SK-N-SH (cell line): ENCODE data around the gene EPB41L4A. TPM values are rescaled to one million over a fixed set of nuclear protein-coding genes. Genes with fewer than 3 reads are reported as not detected.

ENCODE experiments used
- CTCF ChIA-PET: fragments of 300-600, 350-600 bp; formaldehyde crosslinking; extraction: SDS; loops from one replicate; lab custom pipeline; 2021; lab: Yijun Ruan, JAX
- POLR2A ChIA-PET: fragments of 350-600 bp; sonication (Branson Sonifier 250); formaldehyde crosslinking; extraction: SDS; loops from one replicate; lab custom pipeline; 2020; ENCODE audit warnings: antibody characterized with exemption, inconsistent platforms; lab: Yijun Ruan, JAX
- DNase-seq: peaks from one replicate; pipeline ENCODE4 v3.0.0; 2012
- H2AFZ ChIP-seq: fragments of 200-600 bp; sonication (generic); 2 replicates; pipeline ENCODE4 v1.8.1; 2016; ENCODE audit warnings: antibody characterized with exemption, mild to moderate bottlenecking, low read depth
- H3F3A ChIP-seq: fragments of 200-600 bp; sonication (generic); replicated peaks from 2 replicates; pipeline ENCODE3; 2016; ENCODE audit warnings: antibody characterized with exemption, mild to moderate bottlenecking; ENCODE audit not compliant: insufficient read depth
- H3K27ac ChIP-seq, 2 experiments: fragments of 200-500 bp in 1 of 2; fragments of 200-600 bp in 1 of 2; sonication (Bioruptor generic) in 1 of 2; sonication (generic), shearing (Covaris generic) in 1 of 2; 2 replicates each; pipeline versions ENCODE4 v1.5.1 to v1.6.1; 2014 to 2016; ENCODE audit warnings: low read depth in 2 of 2, inconsistent platforms in 1 of 2, low read length in 1 of 2, mild to moderate bottlenecking in 1 of 2, mixed read lengths in 1 of 2
- H3K27me3 ChIP-seq: fragments of 200-600 bp; sonication (generic), shearing (Covaris generic); 2 replicates; pipeline ENCODE4 v1.6.1; 2016; ENCODE audit warnings: mixed run types; ENCODE audit not compliant: insufficient read depth
- H3K36me3 ChIP-seq, 2 experiments: fragments of 200-500 bp in 1 of 2; fragments of 200-600 bp in 1 of 2; sonication (Bioruptor generic) in 1 of 2; sonication (generic) in 1 of 2; replicated peaks in 1 of 2; 2 replicates each; pipeline versions ENCODE3 to v1.5.1; 2014 to 2016; ENCODE audit warnings: low read length in 1 of 2, mild to moderate bottlenecking in 1 of 2; ENCODE audit not compliant: insufficient read depth in 2 of 2, control insufficient read depth in 1 of 2
- H3K4me1 ChIP-seq, 2 experiments: fragments of 200-500 bp in 1 of 2; fragments of 200-600 bp in 1 of 2; sonication (Bioruptor generic) in 1 of 2; sonication (generic), shearing (Covaris generic) in 1 of 2; 2 replicates each; pipeline versions ENCODE4 v1.5.1 to v1.6.1; 2014 to 2016; ENCODE audit warnings: low read depth in 1 of 2, low read length in 1 of 2, mixed run types in 1 of 2; ENCODE audit not compliant: insufficient read depth in 2 of 2, control insufficient read depth in 1 of 2
- H3K4me2 ChIP-seq: fragments of 200-600 bp; sonication (generic), shearing (Covaris generic); 2 replicates; pipeline ENCODE4 v1.6.1; 2017; ENCODE audit warnings: mixed run types
- H3K4me3 ChIP-seq, 2 experiments: fragments of 200-500 bp in 1 of 2; fragments of 200-600 bp in 1 of 2; sonication (Bioruptor generic) in 1 of 2; sonication (generic), shearing (Covaris generic) in 1 of 2; 2 replicates each; pipeline versions ENCODE4 v1.5.1 to v1.8.1; 2014 to 2016; ENCODE audit warnings: low read depth in 2 of 2, inconsistent platforms in 1 of 2, low read length in 1 of 2, mild to moderate bottlenecking in 1 of 2, mixed read lengths in 1 of 2, moderate library complexity in 1 of 2
- H3K79me2 ChIP-seq: fragments of 200-600 bp; sonication (generic); 2 replicates; pipeline ENCODE4 v1.8.1; 2017; ENCODE audit warnings: mild to moderate bottlenecking; ENCODE audit not compliant: insufficient read depth
- H3K9ac ChIP-seq: fragments of 200-600 bp; sonication (generic); 2 replicates; pipeline ENCODE4 v1.6.1; 2017; ENCODE audit warnings: mixed run types
- H3K9me2 ChIP-seq: fragments of 200-600 bp; sonication (generic); 2 replicates; pipeline ENCODE4 v1.6.1; 2017; ENCODE audit warnings: mixed run types
- H3K9me3 ChIP-seq: fragments of 200-600 bp; sonication (generic); 2 replicates; pipeline ENCODE4 v1.6.1; 2017; ENCODE audit warnings: mixed run types, mild to moderate bottlenecking, moderate library complexity
- H4K20me1 ChIP-seq: fragments of 200-600 bp; sonication (generic); 2 replicates; pipeline ENCODE4 v1.6.1; 2017; ENCODE audit warnings: mild to moderate bottlenecking, mixed run types; ENCODE audit not compliant: insufficient read depth
- CTCF ChIP-seq: fragments of 200-600 bp; sonication (generic); IDR thresholded peaks from 2 replicates; pipeline ENCODE4 v1.6.1; 2017; ENCODE audit warnings: antibody characterized with exemption, mild to moderate bottlenecking, moderate library complexity
- EZH2phosphoT487 ChIP-seq: fragments of 200-600 bp; sonication (generic); IDR thresholded peaks from 2 replicates; pipeline ENCODE4 v1.6.1; 2017; ENCODE audit warnings: low read depth, mixed run types, mild to moderate bottlenecking, antibody characterized with exemption, moderate library complexity, borderline replicate concordance
- FOXJ3 ChIP-seq: sonication (generic); formaldehyde crosslinking; IDR thresholded peaks from 2 replicates; pipeline ENCODE4 v1.5.1; 2020; ENCODE audit warnings: mild to moderate bottlenecking, missing genetic modification reagents
- FOXM1 ChIP-seq: IDR thresholded peaks from 2 replicates; pipeline ENCODE4 v1.4.0; 2012; ENCODE audit warnings: low read depth, mild to moderate bottlenecking
- GABPA ChIP-seq: IDR thresholded peaks from 2 replicates; pipeline ENCODE4 v1.4.0; 2012; ENCODE audit warnings: low read depth, mild to moderate bottlenecking
- GATA2 ChIP-seq: sonication (generic); formaldehyde crosslinking; IDR thresholded peaks from 2 replicates; pipeline ENCODE4 v1.5.0; 2020; ENCODE audit warnings: mild to moderate bottlenecking, missing genetic modification reagents
- MAX ChIP-seq: IDR thresholded peaks from 2 replicates; pipeline ENCODE4 v1.4.0; 2012; ENCODE audit warnings: low read depth
- MEF2A ChIP-seq: IDR thresholded peaks from 2 replicates; pipeline ENCODE4 v1.4.0; 2012; ENCODE audit warnings: low read depth, borderline replicate concordance
- NRF1 ChIP-seq: IDR thresholded peaks from 2 replicates; pipeline ENCODE4 v1.6.1; 2012; ENCODE audit warnings: low read depth, mild to moderate bottlenecking, low read length
- RAD21 ChIP-seq: IDR thresholded peaks from 2 replicates; pipeline ENCODE4 v1.6.1; 2012; ENCODE audit warnings: mild to moderate bottlenecking, low read length
- RFX5 ChIP-seq: IDR thresholded peaks from 2 replicates; pipeline ENCODE4 v1.6.1; 2012; ENCODE audit warnings: mild to moderate bottlenecking, improper control_type of control experiment, low read length
- RXRA ChIP-seq: IDR thresholded peaks from 2 replicates; pipeline ENCODE4 v1.4.0; 2012; ENCODE audit warnings: low read depth, mild to moderate bottlenecking, borderline replicate concordance
- SMC3 ChIP-seq: IDR thresholded peaks from 2 replicates; pipeline ENCODE4 v1.6.1; 2012; ENCODE audit warnings: low read depth, low read length, improper control_type of control experiment
- TAF1 ChIP-seq: IDR thresholded peaks from 2 replicates; pipeline ENCODE4 v1.6.1; 2012; ENCODE audit warnings: low read depth, mild to moderate bottlenecking, low read length, moderate library complexity, borderline replicate concordance
- TCF12 ChIP-seq: IDR thresholded peaks from 2 replicates; pipeline ENCODE4 v1.4.0; 2012
- TEAD4 ChIP-seq: IDR thresholded peaks from 2 replicates; pipeline ENCODE4 v1.4.0; 2012; ENCODE audit warnings: mild to moderate bottlenecking, borderline replicate concordance; ENCODE audit not compliant: insufficient read depth
- USF1 ChIP-seq: IDR thresholded peaks from 2 replicates; pipeline ENCODE4 v1.4.0; 2012; ENCODE audit warnings: low read depth, borderline replicate concordance
- USF2 ChIP-seq: fragments of 150-350 bp; IDR thresholded peaks from 2 replicates; pipeline ENCODE4 v1.6.1; 2017; ENCODE audit warnings: antibody characterized with exemption, low read length, low read depth, borderline replicate concordance
- YY1 ChIP-seq: IDR thresholded peaks from 2 replicates; pipeline ENCODE4 v1.4.0; 2012; ENCODE audit warnings: low read depth, mild to moderate bottlenecking
- ZBTB33 ChIP-seq: IDR thresholded peaks from 2 replicates; pipeline ENCODE4 v1.4.0; 2012; ENCODE audit warnings: low read depth, borderline replicate concordance
- WGBS: methylation state at CpG from one replicate; pipeline ENCODE4 v1.1.6; 2017; ENCODE audit warnings: low lambda C conversion rate; 5-methylcytosine and 5-hydroxymethylcytosine counted together
- polyA plus RNA-seq, 3 experiments: library from polyadenylated mRNA; depleted of rRNA; stranded (reverse); fragments of >200 nt; gene quantifications; 2 replicates each; pipeline ENCODE4 v1.2.3, GENCODE V29; 2012

Gene EPB41L4A
- polyA plus RNA-seq, 1 of the 3 experiments (the other 2 are of a cell fraction) = 0.07 TPM

GRCh38 chr5:112138526-112138925 is 280.6 kb downstream of the EPB41L4A start:
- Histone ChIP-seq H3K4me1 (peaks cover 0 to 1% of the 10 kb centered on the region in 2 experiments; a peak in 2 of 4 replicates), H3K4me2 (no peak overlapping the region), H3K9me2 (no peaks in the 10 kb centered on the region), H3K36me3 (no peaks in the 10 kb centered on the region), H3K9me3 (no peaks in the 10 kb centered on the region), H3K27me3 (no peaks in the 10 kb centered on the region), H2AFZ (no peak overlapping the region), H3K79me2 (no peaks in the 10 kb centered on the region), H3K27ac (no peak overlapping the region), H3K4me3 (no peak overlapping the region), H3K9ac (no peak overlapping the region), H3F3A (no peaks in the 10 kb centered on the region), H4K20me1 (no peaks in the 10 kb centered on the region)
- WGBS = 47% methylated on average over 2 of the region's 2 CpGs
- TF ChIP-seq FOXJ3 (CRISPR knock-in tag) (no peak), NRF1 (no peak), RAD21 (no peak), TEAD4 (no peak)
- no peak for DNase-seq
- CTCF ChIA-PET = interaction anchor here (0.7 to 1.0 kb wide), 2 partner anchors 27 to 588 kb away, joined by 3 read pairs; no protein-coding TSS in a partner anchor
- POLR2A ChIA-PET = no interaction called here

GRCh38 chr5:112136773-112137172 is 282.3 kb downstream of the EPB41L4A start:
- Histone ChIP-seq H4K20me1 (no peaks in the 10 kb centered on the region), H3K79me2 (no peaks in the 10 kb centered on the region), H2AFZ (no peak overlapping the region), H3K9me2 (no peaks in the 10 kb centered on the region), H3K4me3 (no peak overlapping the region), H3K27ac (no peak overlapping the region), H3K36me3 (no peaks in the 10 kb centered on the region), H3K4me2 (no peak overlapping the region), H3K9ac (no peak overlapping the region), H3K9me3 (no peaks in the 10 kb centered on the region), H3F3A (no peaks in the 10 kb centered on the region), H3K4me1 (no peaks in the 10 kb centered on the region), H3K27me3 (no peaks in the 10 kb centered on the region)
- ChIA-PET POLR2A (no interaction called here), CTCF (no interaction called here)
- 75% methylated on average over 6 of the region's 6 CpGs for WGBS
- no peak for DNase-seq
- no peak for TF ChIP-seq MEF2A
- TF ChIP-seq GABPA = no peak
- TF ChIP-seq RXRA = no peak
- no peak for TF ChIP-seq SMC3
- TF ChIP-seq TCF12 = no peak
- no peak for TF ChIP-seq GATA2
- no peak for TF ChIP-seq YY1
- no peak for TF ChIP-seq USF1
- TF ChIP-seq ZBTB33 = no peak
- TF ChIP-seq EZH2phosphoT487 = no peak
- no peak for TF ChIP-seq RFX5
- no peak for TF ChIP-seq MAX
- TF ChIP-seq TAF1 = no peak
- no peak for TF ChIP-seq USF2
- TF ChIP-seq FOXJ3 (CRISPR knock-in tag) = no peak
- no peak for TF ChIP-seq CTCF
- no peak for TF ChIP-seq FOXM1
